C4-2B (cell line): ENCODE measurements around the gene MAPK8IP1.

Source experiments
- H3K27ac ChIP-seq: fragments of 450-650 bp; 2 replicates; pipeline ENCODE4 v1.5.1; 2017
- CTCF ChIP-seq: fragments of 450-650 bp; conservative IDR thresholded peaks from 2 replicates; pipeline ENCODE4 v1.5.1; 2017; ENCODE audit warnings: mild to moderate bottlenecking
- ZFX ChIP-seq: fragments of 450-650 bp; IDR thresholded peaks from 2 replicates; pipeline ENCODE4 v1.6.1; 2017

MAPK8IP1 gene

GRCh38 chr11:45949992-45950407, 64.5 kb downstream of the MAPK8IP1 start:
- H3K27ac ChIP-seq: no peak overlapping the region
- no peak for TF ChIP-seq ZFX
- no peak for TF ChIP-seq CTCF
